Chondrocyte (in vitro differentiated cells): ENCODE data around the gene FGF1. TPM values are rescaled to one million over a fixed set of nuclear protein-coding genes. Genes with fewer than 3 reads are reported as not detected.

Source experiments
- DNase-seq: peaks from one replicate; pipeline ENCODE4 v3.0.0; 2021; ENCODE audit warnings: mixed read lengths, low spot score
- H3K27ac Mint-ChIP-seq: one replicate; pipeline ENCODE4 v1.8.0; 2021; ENCODE audit warnings: mild to moderate bottlenecking, moderate library complexity, mixed read lengths; ENCODE audit not compliant: unreplicated experiment
- H3K27me3 Mint-ChIP-seq: 2 replicates; pipeline ENCODE4 v1.8.0; 2021; ENCODE audit warnings: low read depth, mixed read lengths
- H3K36me3 Mint-ChIP-seq: 2 replicates; pipeline ENCODE4 v1.8.0; 2021; ENCODE audit warnings: low read depth, mixed read lengths
- H3K4me1 Mint-ChIP-seq: 2 replicates; pipeline ENCODE4 v1.8.0; 2021; ENCODE audit warnings: low read depth, mild to moderate bottlenecking, mixed read lengths
- H3K4me3 Mint-ChIP-seq: one replicate; pipeline ENCODE4 v1.8.0; 2021; ENCODE audit warnings: mild to moderate bottlenecking, moderate library complexity, mixed read lengths; ENCODE audit not compliant: unreplicated experiment
- H3K9me3 Mint-ChIP-seq: 2 replicates; pipeline ENCODE4 v1.8.0; 2021; ENCODE audit warnings: low read depth, mixed read lengths
- CTCF ChIP-seq: fragments of 200-600 bp; sonication (generic); IDR thresholded peaks from 2 replicates; pipeline ENCODE4 v1.5.0; 2021; ENCODE audit warnings: antibody characterized with exemption, mild to moderate bottlenecking, moderate library complexity
- total RNA-seq: library from RNA; stranded (reverse); gene quantifications from 3 replicates; pipeline ENCODE4 v1.2.1, GENCODE V29; 2021

Gene FGF1
- total RNA-seq, 1 donor from 2014 or later: 6.9 TPM

GRCh38 chr5:142619815-142620214 is 66.1 kb downstream of the FGF1 start:
- TF ChIP-seq CTCF: no peak
- Mint-ChIP-seq H3K9me3 (no peaks in the 10 kb centered on the region), H3K36me3 (peaks cover 1% of the 10 kb centered on the region), H3K27me3 (no peaks in the 10 kb centered on the region), H3K4me3 (no peak overlapping the region), H3K27ac (no peak overlapping the region), H3K4me1 (peaks cover 43% of the 10 kb centered on the region)
- DNase-seq: no peak

- DNase-seq: no peak
- TF ChIP-seq CTCF: no peak
- Mint-ChIP-seq H3K9me3 (no peaks in the 10 kb centered on the region), H3K27ac (peak overlapping the region; percentile 60), H3K4me3 (no peak overlapping the region), H3K4me1 (peaks cover 41% of the 10 kb centered on the region), H3K36me3 (peaks cover 1% of the 10 kb centered on the region), H3K27me3 (no peaks in the 10 kb centered on the region)
Measured at GRCh38 chr5:142618130-142618523, 67.8 kb downstream of the FGF1 start.

- peak overlapping the region; percentile 60 for H3K27ac Mint-ChIP-seq
- no peak for TF ChIP-seq CTCF
- peaks cover 42% of the 10 kb centered on the region for H3K4me1 Mint-ChIP-seq
- DNase-seq: no peak
- H3K36me3 Mint-ChIP-seq: peaks cover 1% of the 10 kb centered on the region
- H3K9me3 Mint-ChIP-seq: no peaks in the 10 kb centered on the region
- H3K4me3 Mint-ChIP-seq: no peak overlapping the region
- H3K27me3 Mint-ChIP-seq: no peaks in the 10 kb centered on the region
Measured at GRCh38 chr5:142617416-142618129, 68.3 kb downstream of the FGF1 start.

GRCh38 chr5:142615948-142616347 is 69.9 kb downstream of the FGF1 start:
- H3K4me3 Mint-ChIP-seq: no peak overlapping the region
- H3K36me3 Mint-ChIP-seq: no peaks in the 10 kb centered on the region
- no peaks in the 10 kb centered on the region for H3K9me3 Mint-ChIP-seq
- no peaks in the 10 kb centered on the region for H3K27me3 Mint-ChIP-seq
- no peak for TF ChIP-seq CTCF
- peaks cover 27% of the 10 kb centered on the region for H3K4me1 Mint-ChIP-seq
- DNase-seq: no peak
- no peak overlapping the region for H3K27ac Mint-ChIP-seq

- Mint-ChIP-seq H3K36me3 (no peaks in the 10 kb centered on the region), H3K27me3 (no peaks in the 10 kb centered on the region), H3K9me3 (no peaks in the 10 kb centered on the region), H3K27ac (no peak overlapping the region), H3K4me3 (no peak overlapping the region), H3K4me1 (peaks cover 20% of the 10 kb centered on the region)
- no peak for DNase-seq
- no peak for TF ChIP-seq CTCF
Measured at GRCh38 chr5:142614054-142614453, 71.8 kb downstream of the FGF1 start.
